ENCODE measurements around the gene MED29.

DNA sequence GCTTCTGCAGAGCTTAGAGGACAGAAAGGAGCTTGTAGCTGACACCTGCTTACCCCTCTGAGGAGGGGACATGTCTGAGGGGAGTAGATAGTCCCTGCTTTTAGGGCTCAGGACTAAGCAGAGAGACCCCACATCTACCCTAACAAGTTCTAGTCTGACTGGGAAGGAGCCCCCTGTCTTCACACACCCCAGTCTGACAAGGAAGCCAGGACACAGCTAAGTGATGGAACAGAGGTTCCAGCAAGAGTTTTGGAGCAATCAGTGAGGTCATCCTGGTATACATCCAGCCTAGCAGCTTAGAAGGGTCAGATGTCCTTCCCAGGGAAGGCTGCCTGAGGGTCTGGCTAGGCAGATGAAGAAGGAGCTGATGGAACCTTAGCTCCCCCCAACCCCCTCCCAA, 15.2 kb upstream of the MED29 start:
- TF ChIP-seq, protein P1, sequence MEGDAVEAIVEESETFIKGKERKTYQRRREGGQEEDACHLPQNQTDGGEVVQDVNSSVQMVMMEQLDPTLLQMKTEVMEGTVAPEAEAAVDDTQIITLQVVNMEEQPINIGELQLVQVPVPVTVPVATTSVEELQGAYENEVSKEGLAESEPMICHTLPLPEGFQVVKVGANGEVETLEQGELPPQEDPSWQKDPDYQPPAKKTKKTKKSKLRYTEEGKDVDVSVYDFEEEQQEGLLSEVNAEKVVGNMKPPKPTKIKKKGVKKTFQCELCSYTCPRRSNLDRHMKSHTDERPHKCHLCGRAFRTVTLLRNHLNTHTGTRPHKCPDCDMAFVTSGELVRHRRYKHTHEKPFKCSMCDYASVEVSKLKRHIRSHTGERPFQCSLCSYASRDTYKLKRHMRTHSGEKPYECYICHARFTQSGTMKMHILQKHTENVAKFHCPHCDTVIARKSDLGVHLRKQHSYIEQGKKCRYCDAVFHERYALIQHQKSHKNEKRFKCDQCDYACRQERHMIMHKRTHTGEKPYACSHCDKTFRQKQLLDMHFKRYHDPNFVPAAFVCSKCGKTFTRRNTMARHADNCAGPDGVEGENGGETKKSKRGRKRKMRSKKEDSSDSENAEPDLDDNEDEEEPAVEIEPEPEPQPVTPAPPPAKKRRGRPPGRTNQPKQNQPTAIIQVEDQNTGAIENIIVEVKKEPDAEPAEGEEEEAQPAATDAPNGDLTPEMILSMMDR (IDR thresholded peaks at IDR 0.05 in 4 of 5, conservative IDR thresholded peaks at IDR 0.05 in 1 of 5) = no peak
- TF ChIP-seq POLR2A (IDR thresholded peaks at IDR 0.05) = no peak

Data from gastrocnemius medialis (tissue), 4 donors.